Hematopoietic multipotent progenitor cell treated with erythropoietin and hydrocortisone succinate and interleukin-3 and kit ligand, for 4 days (in vitro differentiated cells): ENCODE results near the gene RPS18.
A peak's percentile ranks its signal among the peaks of the same experiment; 100 is the strongest.

Experiments used
- DNase-seq: peaks from one replicate; pipeline ENCODE4 v3.0.0-alpha.2; 2015

RPS18 gene

GRCh38 chr6:33315793-33316602, 44.1 kb downstream of the RPS18 start:
- DNase-seq: no peak

DNA sequence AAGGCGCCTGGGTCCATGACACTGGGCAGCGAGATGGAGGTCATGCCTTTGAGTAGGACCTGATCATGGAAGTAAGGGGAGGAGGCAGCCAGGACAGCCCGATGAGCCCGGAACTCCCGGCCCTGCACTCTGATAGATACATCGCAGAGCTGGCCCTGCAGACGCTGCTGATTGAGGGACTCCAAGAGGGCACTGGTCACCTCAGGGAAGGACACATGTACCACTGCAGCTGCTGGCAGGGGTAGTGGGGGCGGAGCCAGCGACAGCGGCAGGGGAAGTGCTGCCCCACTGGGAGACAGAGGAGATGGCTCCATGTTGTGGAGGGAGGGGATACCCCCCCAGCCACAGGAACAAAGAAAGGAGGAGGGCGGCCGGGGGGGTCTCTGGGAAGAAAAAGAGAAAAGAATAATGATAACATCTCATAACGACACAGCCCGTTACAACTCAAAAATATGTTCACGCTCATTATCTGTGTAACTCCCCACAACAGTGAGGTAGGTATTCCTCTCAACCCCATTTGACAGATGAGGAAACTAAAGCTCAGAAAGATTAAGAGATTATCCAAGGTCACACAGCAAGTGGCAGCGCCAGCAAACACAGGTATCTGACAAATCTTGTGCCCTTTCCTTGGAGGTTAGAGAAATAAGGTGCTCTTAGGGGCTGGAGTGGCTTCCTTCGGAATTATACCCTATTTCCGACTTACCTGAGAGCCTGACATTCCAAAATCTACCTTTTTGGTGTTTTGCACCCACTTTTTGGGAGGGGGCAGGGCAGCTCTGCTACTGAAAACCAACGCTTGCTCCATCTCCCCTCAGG, 44.9 kb downstream of the RPS18 start:
- peak; percentile 41 for DNase-seq

DNA sequence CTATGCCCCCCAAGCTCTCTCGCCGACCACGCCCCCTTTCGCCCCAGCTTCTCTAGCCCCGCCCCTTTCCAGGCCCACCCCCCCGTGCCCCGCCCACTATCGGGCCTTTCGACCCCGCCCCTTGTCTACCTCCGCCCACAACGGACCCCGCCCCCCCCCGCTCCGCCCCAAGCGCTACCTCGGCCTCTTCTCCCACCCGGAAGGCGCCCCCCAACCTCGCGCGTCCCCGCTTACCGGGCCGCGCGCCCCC, 45.5 kb downstream of the RPS18 start:
- no peak for DNase-seq

GRCh38 chr6:33317669-33318425, 46.0 kb downstream of the RPS18 start, which contains the start of gene ZBTB22:
ZBTB22 (minus strand) TSS chr6:33317744; CDS start chr6:33316916, 828 bp downstream.
- DNase-seq: peak; percentile 100

DNA sequence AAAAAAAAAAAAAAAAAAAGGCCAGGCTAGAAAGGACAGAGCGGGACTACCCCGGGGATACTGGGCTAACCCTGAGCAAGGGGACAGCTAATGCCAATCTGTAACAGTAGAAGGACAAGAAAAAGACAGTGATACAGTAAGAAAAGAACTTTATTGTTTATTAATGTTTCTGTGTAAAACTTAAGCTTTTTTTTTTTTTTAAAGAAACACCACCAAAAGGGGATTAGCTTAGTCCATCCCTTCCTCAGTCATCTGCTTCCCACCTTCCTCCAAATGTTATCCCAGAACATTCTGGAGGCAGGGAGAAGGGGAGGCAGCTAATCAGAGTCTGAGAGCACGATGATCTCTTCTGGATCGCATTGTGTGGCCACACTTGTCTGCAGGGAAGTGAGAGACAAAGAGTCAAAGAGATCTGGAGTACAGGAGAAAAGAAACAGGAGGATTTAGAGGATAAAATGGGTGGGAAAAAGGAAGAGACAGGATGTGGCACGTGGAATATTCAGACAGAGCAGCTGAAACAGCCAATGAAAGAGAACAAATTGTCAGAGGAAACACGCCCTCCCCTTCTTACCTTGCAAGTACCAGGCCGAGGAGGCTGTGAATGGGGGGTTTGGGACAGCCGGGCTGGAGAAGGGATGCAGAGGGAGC, 46.7 kb downstream of the RPS18 start:
- no peak for DNase-seq

DNA sequence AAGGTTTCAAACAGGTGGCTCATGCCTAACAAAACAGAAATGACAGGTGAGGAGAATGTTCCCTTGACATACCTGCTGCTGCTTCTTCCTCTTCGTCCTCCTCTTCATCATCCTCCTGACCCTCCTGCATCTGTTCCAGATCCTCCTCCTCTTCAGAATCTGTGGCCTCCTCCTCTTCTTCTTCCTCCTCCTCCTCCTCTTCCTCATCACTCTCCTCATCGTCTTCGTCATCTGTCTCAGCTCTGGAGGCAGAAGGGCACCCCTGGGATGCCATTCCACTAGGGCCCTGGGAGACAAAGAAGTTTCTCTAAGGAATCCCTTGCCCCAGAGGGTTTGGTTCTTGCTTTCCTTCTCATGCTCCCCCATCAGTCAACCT, 48.1 kb downstream of the RPS18 start:
- DNase-seq: no peak

DNA sequence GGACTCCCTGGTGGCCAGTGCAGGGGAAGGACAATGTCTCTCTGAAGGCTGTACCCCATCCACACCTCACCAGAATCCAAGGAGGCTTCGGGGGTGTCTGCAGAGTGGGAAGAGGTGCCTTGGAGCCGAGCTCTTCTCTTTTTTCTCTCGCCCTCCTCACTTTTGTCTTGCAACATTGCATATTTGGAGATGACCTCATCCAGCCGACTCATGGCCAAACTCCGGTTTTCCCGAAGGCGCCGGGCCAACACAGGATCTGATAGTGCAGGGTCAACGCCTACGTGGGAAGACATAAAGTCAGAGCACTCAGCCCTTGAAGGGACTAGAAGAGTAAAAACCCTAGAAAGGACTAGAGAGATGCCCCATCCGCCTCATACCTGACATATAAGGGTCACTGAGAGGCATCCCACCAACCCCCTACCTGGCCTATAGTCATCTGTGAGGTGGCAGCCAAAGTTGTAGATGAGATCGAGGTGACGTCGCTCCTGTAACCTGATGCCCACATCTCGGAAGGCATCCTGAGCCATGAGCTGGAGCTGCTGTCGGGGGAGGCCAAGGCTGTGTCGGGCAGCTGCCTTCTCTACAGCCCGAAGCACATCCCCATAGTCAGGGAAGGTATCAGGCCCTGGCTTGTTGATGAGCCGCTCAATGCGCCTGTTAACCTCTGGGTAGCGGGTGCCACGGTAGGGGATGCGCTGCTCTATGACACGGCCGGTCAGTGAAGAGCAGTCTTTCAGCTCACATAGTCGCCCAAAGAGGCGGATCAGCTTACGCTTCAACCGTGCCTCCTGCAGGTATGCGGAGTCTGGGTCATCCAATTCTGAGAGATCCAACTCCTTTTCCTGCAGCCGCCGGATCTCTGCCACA, 48.7 kb downstream of the RPS18 start:
- no peak for DNase-seq

- no peak for DNase-seq
Measured at GRCh38 chr6:33321227-33321626, 49.4 kb downstream of the RPS18 start.

DNA sequence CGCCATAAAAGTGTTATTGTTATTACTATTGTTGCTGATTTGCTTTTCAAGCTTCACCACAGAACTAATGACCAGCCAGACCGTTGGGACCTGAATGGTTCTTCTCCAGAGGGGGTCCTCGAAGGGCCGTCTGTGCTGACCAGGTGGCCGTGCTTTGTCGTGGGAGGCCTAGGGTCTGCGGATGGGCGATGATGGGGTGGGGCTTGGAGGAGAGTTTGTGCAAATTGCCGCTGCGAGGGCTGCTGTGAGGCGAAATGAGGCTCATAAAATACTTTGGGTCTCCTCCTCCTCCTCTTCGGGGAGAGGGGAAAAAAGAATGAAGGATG, 51.7 kb downstream of the RPS18 start:
- DNase-seq: no peak

DNA sequence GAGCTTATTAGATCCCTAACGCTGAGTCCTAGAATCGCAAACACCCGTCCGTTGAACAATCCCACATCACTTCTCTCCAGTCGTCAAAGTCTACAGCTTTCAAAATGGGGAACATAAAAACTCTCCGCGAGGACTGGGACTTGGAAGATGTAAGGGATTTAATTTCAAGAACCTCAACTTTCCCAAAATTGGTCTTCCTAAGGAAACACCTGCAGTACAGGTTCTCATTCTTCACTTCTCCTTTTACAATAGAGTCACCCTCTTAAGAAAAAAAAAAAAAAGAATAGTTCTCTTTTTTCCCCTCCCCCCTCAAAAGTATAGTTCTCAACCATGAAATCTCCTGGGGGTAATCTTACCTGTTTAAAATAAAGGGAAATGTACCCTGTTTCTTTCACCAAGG, 52.2 kb downstream of the RPS18 start:
- peak; percentile 51 for DNase-seq
